GM19452 (cell line): ENCODE measurements around the gene SORT1.
"Not testable (repeated sequence)": the region's sequence is repeated elsewhere in the genome, so short reads cannot be mapped to it uniquely, and the experiment has no call there.

Experiments used
- ATAC-seq: cut with Tn5 transposase; IDR thresholded peaks from one replicate; pipeline ENCODE4 v1.9.1; 2021; ENCODE audit not compliant: unreplicated experiment

The SORT1 gene

DNA sequence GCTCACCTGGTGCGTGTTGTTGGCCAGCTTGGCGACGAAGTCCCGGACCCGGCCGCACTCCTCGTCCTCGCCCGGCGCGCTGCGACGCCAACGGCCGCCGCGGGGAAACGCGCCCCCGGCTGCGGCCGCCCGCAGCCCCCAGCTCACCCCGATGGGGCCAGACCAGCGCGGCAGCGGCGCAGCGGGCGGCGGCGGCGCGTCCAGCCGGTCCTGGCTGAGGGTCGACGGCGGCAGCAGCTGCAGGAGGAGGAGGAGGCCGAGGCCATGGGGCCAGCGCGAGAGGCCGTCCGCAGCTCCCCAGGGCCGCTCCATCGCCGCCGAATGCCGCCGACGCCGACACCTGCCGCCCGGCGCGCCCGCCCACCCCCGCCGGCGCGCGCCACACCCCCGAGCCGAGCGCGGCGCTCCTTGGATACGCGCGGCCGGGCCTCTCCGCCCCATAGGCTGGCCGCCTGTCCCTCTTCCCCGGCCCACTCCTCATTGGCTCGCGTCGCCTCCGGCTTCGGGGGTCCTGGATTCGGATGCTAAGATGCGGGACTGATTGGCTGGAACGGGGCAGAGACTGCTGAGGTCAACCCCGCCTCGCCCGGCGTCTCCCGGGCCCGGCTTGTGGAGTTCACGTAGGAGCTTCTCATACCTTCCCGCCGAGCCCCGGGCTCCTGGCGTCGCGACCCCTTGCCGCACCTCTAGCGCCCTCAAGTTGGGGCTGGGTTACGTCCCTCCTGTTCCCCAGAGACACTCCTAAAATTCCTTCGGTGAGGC lies at the start of gene SORT1:
Gene SORT1, minus strand, starts transcription at position 338 of the 762 bp plus-strand sequence. Its CDS starts 26 bp downstream, at position 312.
- peak; percentile 80 for ATAC-seq

DNA sequence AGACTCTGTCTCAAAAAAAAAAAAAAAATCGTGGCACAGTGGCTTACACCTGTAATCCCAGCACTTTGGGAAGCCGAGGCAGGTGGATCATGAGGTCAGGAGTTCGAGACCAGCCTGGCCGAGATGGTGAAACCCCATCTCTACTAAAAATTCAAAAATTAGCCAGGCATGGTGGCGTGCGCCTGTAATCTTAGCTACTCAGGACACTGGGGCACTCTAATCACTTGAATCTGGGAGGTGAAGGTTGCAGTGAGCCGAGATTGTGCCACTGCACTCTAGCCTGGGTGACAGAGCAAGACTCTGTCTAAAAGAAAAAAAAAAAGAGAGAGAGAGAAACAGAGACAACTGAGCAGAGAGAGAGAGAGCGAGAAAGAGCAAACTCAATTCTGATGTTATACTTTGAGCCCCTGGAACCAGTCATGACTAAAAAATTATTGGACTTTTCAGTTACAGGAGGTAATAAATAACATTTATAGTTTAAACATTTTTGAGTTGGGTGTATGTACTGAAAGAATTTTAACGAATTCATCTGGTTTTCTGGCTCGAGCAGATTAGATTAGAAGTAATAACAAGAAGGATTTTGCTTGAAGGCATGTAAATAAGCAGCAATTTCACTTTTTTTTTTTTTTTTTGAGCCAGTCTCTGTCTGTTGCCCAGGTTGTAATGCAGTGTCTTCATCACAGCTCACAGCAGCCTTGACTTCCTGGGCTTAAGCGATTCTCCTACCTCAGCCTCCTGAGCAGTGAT lies 48.4 kb upstream of the SORT1 start:
- ATAC-seq = not testable (repeated sequence)

DNA sequence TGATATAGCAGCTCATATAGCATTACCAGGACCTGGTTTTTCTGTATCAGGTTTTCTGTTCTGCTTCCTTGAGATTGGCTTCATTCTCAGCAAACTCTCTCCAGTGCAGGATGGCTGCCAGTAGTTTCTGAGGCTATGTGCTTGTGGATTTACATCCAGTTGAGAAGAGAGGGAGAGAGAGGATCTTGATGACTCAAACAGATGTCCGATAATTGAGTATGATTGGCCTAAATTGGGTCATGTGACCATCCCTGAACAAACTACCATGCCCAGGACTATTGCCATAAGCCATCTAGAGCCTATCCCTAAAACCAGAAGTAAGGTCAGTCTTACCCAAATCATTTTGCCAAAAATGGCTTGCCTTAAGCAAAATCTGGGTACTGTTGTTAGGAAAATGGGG lies 46.6 kb upstream of the SORT1 start:
- ATAC-seq = no peak

DNA sequence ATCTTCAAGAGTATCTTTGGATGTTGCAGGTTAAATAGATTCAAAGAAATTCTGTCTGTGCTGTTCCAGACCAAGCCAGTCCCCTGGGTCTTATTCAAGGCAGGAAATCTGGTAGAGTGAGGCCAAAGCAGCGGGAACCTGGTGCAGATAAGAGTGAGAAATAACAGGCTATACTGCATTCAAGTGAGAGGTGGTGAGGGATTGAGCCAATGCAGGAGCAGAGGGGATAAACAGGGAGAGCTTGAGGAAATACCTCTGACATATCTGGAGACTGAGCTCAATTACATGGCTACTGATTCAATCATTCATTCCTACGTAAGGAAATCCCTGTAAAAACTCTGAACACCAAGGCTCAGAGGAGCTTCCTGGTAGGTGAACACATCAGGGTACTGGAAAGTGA lies 45.8 kb upstream of the SORT1 start:
- no peak for ATAC-seq

DNA sequence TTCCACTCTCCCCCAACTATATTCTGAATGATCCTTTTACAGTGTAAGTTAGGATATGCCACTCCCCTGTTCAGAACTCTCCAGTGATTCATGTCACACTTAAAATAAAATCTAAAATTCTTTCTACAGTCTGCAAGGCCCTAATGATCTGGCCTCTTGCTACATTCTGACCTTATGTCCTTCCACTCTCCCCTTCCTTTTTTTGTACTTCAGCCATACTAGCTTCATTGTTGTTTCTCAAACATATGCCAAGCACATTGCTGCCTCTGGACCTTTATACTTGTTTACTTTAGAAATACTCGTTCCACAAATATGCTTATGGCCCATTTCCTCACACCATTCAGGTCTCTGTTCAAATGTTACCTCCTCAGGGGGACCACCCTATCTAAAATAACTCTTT lies 43.4 kb upstream of the SORT1 start:
- ATAC-seq = no peak

DNA sequence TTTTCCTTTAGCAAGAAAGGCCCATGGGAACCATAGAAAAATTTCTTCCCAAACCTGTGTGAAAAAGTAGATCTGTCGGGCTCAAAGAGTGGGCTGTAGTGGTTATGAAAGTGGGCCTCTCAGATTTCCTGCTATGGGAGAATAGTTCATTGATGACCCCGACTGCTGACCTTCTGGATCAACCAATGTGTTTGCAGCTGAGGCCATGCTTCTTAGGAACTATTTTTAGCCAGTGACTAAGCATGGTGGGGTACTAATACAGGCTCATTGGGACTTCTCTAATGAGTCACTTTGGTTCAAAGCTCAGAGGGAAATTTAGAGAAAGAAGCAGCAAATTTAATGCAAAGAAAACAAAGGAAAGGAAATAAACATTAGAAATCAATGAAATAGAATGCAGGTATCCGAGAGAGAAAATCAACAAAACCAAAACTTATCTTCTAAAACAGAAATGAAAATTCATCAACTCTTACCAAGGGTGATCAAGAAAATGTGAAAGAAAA lies 41.1 kb upstream of the SORT1 start:
- ATAC-seq = no peak

DNA sequence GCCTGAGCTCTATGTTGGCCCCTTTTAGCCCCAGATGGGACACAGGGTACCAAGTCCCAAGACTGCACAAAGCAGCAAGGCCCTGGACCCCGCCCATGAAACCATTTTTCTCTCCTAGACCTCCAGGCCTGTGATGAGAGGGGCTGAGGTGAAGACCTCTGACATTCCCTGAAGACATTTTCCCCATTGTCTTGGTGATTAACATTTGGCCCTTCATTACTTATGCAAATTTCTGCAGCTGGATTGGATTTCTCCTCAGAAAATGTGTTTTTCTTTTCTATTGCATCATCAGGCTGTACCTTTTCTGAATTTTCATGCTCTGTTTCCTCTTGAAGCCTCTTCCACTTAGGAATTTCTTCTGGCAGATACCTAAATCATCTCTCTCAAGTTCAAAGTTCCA lies 36.8 kb upstream of the SORT1 start:
- ATAC-seq = no peak

DNA sequence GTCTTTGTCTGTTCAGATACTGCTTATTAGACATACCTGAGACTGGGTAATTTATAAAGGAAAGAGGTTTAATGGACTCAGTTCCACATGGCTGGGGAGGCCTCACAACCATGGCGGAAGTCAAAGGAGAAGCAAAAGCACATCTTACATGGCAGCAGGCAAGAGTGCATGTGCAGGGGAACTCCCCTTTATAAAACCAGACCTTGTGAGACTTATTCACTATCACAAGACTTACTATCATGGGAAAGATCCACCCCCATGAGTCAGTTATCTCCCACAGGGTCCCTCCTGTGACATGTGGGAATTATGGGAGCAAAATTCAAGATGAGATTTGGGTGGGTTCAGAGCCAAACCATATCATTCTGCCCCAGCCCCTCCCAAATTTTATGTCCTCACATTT lies 35.6 kb upstream of the SORT1 start:
- ATAC-seq = no peak

DNA sequence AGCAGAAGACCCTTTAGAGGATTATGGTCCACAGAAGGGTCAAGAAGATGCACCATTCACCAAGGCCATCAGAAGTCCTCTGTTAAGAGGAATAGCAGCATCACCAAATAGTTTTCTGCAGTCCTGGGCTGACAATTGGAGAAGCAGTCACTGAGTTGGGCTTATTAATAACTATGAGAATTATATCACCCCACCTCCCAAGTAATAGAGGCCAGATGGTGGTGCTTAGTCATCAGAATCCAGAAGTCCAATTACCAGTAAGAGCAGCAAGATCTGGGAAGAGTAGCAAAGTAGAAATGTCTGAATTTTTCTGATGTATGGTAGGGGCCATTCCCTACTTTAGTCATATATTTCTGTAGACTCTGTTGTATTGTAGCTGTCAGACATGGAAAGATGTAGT lies 34.6 kb upstream of the SORT1 start:
- no peak for ATAC-seq

DNA sequence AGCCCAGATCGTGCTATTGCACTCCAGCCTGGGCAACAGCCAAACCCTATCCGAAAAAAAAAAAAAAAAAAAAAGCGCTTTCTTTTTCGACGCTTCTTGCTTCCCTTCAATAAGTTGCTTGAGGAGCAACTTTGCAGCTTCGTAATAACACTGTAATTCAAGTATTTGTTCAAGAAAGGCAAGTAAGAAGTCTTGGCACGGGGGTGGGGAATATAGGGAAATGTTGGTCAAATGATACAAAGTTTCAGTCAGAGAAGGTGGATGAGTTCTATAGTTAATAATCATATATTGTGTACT lies 29.4 kb upstream of the SORT1 start:
- no peak for ATAC-seq

DNA sequence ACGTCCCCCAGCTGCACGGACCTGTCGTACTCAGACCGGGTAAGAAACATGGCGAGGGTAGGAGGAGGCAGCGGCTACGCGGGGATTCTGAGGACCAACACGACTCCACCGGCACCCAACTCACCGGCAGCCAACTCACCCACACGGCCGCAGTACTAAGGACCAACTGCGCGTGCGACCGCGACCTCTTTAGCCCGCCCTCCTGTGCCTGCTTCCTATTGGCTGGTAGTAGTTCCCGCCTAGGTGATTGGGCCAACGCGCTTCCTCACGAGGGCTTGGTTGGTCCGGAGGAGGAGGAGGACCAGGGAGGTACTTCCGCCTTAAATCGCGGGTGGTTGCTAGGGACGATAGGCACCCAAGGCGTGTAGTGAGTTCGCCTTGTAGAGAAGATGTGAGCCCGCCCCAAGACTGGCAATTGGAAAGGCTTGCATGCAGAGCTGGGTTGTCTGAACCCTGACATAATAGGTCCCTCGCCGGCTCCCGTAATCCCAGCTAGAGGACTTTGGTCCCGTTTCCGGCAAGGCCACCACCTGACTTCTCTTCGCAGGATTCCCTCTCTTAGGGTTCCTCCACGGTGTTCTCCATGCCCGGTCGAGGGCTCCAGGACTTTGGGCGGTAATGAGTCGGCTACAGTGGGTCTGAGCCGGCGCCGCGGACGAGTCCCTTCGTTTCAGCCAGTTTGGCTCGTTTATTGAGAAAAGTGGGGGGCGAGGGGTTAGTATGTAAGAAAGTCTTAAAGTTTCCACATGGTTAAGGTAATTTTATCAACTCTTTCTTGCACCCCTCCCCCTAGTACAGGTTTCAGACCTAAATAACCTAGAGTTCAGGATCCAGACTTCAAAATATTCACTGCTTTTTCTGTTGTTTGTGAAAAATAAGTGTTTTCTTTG lies 28.8 kb upstream of the SORT1 start, which contains the start of gene PSMA5:
Gene PSMA5, minus strand, starts transcription at position 168 of the 890 bp plus-strand sequence. Its CDS starts 118 bp downstream, at position 50.
- peak; percentile 95 for ATAC-seq

DNA sequence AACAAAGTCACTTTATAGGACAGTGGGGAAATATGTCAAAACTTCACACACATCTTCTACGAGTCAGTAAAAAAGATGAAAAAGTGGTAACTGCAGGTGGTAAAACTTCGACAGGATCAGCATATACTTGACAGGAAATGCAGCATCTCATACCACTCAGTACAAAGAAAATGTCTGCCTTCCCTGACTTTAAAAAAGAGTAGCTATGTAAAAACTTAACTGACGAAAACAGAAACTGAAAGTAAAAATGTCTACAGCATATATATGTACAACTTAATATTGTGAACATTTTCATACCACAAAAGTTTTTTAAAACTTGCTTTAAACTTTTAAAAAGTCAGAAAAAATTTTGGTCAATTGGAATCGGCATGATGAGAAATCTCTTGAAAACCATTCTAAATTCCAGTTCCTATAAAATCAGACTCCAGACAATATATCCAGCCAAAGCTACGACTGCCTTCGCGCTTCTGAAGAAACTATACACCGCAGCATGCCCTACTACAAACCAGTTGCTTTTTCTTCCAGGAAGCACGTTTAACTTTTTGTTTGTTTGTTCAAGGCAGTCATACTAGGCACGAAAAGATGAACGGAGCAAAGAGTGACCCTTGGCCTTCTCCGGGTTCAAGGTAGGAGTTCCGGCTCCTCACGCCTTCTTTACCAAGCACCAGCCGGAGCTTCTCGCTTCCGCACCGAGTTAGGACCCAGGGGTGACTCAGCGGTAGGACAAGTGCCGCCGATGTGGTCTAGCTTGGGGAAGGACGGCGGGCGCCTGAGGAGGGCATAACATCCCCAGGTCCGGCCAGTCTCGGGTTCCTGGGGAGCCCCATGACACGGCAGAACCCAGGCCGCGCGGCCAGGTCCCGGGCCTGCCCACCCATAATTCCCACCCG lies 27.9 kb upstream of the SORT1 start:
- peak; percentile 34 for ATAC-seq

DNA sequence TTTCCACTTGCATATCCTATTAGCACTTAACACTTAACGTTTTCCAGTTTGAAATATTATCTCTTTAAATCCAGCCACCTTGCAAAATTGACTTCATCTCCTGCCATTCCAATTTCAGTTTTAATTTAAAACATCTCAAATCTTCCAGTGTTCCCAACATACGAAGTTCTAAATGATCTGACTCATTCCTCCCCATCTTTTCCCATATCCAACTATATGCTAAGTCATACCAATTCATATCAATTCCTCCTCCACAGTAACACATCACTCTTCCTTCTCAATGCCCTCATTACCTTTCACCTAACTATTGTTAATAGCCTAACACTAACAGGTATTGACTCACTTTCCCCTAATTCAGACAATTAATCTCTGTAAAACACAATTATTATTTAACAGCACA lies 25.8 kb upstream of the SORT1 start:
- ATAC-seq = no peak

DNA sequence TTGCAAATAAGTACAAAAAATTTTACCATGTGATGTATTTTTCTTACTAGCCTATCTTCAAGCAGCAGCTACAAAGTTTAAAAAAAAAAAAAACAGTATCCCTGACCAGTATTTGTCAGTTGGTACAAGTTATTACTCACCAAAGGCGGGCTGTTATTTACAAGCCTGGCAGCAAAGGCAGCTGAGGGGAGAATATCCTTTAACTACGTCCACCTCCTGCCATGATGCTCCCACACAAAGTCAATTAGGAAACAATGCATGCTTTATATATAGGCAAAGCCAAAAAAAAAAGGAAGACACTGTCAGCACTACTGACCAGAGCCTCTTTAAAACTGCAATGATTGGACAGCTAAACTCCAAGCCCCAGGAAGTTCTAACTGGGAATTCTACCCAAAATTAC lies 14.8 kb upstream of the SORT1 start:
- ATAC-seq = no peak

DNA sequence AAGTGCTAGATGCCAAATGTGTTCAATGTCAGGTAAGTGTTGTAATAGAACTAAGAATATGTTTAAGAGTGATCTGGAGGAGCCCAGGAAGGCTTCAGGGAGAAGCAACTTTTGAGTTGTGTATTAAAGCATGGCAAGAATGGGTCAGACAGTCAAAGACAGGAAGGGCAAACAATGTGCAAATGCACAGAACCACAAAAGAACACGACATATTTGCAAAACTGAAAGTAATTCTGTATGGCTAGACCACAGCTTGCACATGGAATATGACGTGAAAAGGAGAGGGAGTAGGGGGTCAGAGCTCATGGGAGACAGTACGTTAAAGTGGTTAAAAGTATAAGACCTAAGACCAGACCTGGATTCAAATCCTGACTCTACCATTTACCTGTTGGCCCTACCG lies 7.1 kb upstream of the SORT1 start:
- ATAC-seq = no peak

DNA sequence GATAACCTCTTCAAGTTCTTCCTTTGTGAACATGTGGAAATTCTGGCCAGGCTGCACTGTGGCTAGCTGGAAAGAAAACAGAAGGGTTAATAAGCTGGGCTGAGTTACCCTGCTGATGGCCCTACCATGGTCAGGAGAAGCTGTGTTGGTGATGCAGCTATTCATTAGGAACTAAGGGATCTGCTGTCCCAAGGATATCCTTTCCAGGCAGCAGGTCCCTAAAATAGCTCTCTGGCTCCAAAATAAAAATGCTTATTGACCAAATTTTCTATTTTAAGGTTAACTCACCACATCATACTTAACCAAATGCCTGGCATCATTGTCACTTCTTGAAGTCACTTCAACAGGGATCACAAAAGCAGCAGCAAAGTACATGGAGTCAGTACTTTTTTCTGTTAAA lies 4.3 kb upstream of the SORT1 start:
- ATAC-seq = no peak

DNA sequence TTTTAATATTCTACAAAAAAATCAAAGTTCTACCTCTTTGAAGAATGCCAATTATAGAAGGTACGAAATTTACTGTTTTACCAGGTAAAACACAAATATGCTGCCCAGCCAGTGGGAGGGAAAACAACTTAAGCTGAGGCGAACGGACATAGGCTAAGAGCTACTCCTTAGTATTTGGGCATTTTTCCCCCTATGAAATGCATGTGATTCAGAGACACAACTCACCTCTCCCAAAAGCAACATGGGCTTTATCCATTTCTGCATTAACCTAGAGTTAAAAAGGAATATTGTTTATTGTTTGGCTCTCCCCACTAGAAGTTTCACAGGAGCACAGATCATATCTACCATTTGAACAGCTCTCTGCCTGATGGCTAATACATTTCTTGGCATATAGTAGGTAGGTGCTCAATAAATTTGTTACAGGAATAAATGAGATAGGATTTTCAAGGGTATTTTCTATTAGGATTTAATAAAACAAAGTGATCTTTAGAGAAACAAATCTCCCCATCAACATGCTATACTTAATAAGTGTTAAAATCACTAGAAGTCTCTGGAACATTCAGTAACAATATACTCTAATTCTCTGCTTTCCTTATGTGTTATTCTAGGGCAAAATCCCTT lies 2.4 kb upstream of the SORT1 start:
- no peak for ATAC-seq

DNA sequence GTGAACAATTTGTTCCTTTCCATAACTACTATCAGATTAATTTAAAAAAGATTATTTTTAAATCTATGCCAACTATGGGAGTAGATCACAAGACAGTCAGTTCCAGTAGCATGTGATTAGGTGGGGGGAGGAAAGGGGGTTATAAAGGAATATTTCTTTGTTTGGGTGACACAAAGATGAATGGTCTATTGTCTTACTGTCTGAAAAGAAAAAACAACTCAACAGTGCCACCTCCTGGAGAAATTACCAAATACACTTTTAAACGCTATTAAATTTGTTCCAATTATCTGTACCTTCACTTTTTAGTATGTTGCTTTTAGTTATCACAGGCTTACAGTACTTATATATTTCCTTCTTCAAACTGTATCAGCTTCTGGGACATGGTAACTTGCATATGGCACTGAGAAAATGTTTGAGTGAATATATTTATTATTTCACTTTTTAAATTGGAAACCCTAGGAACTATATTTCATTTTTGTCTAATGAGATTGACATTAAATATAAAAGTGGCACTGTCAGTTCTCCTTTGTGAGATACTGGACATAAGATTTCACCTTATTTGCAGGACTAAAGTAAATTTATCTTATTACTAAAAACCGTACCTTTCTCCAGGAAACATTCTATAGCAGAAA lies 1.7 kb upstream of the SORT1 start:
- no peak for ATAC-seq
